Upper lobe of left lung (tissue), 4 donors: Measurements from ENCODE around the gene SUMF1.

ENCODE experiments used
- CTCF ChIP-seq, 6 experiments: fragments of 450-650 bp in 4 of 6; fragments of 200-600 bp in 2 of 6; sonication (generic) in 2 of 6; IDR thresholded peaks; one replicate each; pipeline ENCODE4 v1.5.1; 2016 to 2019; ENCODE audit warnings: antibody characterized with exemption in 6 of 6
- EP300 ChIP-seq, 4 donors: sonication (generic); formaldehyde crosslinking; IDR thresholded peaks; one replicate each; pipeline ENCODE4 v1.5.1; 2017; ENCODE audit warnings: antibody characterized with exemption in 4 of 4, control low read depth in 2 of 4
- POLR2A ChIP-seq, 4 donors: fragments of 450-650 bp; IDR thresholded peaks; one replicate each; pipeline ENCODE4 v1.5.1; 2016 to 2017; ENCODE audit warnings: antibody characterized with exemption in 4 of 4, mild to moderate bottlenecking in 2 of 4
- POLR2AphosphoS5 ChIP-seq, 2 donors: sonication (generic); formaldehyde crosslinking; IDR thresholded peaks; one replicate each; pipeline ENCODE4 v1.5.1; 2017; ENCODE audit warnings: antibody characterized with exemption in 2 of 2

GRCh38 chr3:4409415-4409814 is 57.7 kb downstream of the SUMF1 start:
- TF ChIP-seq CTCF (IDR thresholded peaks at IDR 0.05) = no peak
- TF ChIP-seq POLR2A (IDR thresholded peaks at IDR 0.05) = no peak
- TF ChIP-seq EP300 (IDR thresholded peaks at IDR 0.05) = no peak
- TF ChIP-seq POLR2AphosphoS5 (IDR thresholded peaks at IDR 0.05) = no peak
